Measurements from ENCODE around the gene DCAF15.

- no peak for TF ChIP-seq CTCF (IDR thresholded peaks at IDR 0.05)
- TF ChIP-seq EZH2 (IDR thresholded peaks at IDR 0.05) = no peak
Observed at GRCh38 chr19:13965926-13966683, 13.8 kb downstream of the DCAF15 start.
